CD8-positive, alpha-beta memory T cell (primary cell): ENCODE data around the gene TOP2A. TPM values are rescaled to one million over a fixed set of nuclear protein-coding genes. Genes with fewer than 3 reads are reported as not detected.

Source experiments
- CTCF ChIA-PET: fragments of 350-600 bp; sonication (Branson Sonifier 250); formaldehyde crosslinking; loops from one replicate; lab custom pipeline; 2021; ENCODE audit warnings: antibody characterized with exemption; lab: Charles Lee
- POLR2A ChIA-PET: fragments of 350-600 bp; sonication (Branson Sonifier 250); formaldehyde crosslinking; loops from one replicate; lab custom pipeline; 2021; ENCODE audit warnings: antibody characterized with exemption; lab: Charles Lee
- DNase-seq, 5 donors: peaks; one replicate each; pipeline versions ENCODE4 v3.0.0 to v3.0.0-alpha.2; 2020 to 2022; ENCODE audit warnings: mixed read lengths in 1 of 5
- H3K27ac ChIP-seq: one replicate; pipeline ENCODE4 v1.7.0; 2013; ENCODE audit warnings: low read depth, mild to moderate bottlenecking, low read length, moderate library complexity
- H3K27me3 ChIP-seq: 2 replicates; pipeline ENCODE4 v1.7.0; 2013; ENCODE audit warnings: low read length, mild to moderate bottlenecking; ENCODE audit not compliant: insufficient read depth, poor library complexity, severe bottlenecking
- H3K36me3 ChIP-seq: 2 replicates; pipeline ENCODE4 v1.7.0; 2013; ENCODE audit warnings: mild to moderate bottlenecking, low read length, moderate library complexity; ENCODE audit not compliant: insufficient read depth
- H3K4me1 ChIP-seq: 2 replicates; pipeline ENCODE4 v1.7.0; 2013; ENCODE audit warnings: mild to moderate bottlenecking, low read length, moderate library complexity; ENCODE audit not compliant: insufficient read depth
- H3K4me3 ChIP-seq: 2 replicates; pipeline ENCODE4 v1.7.0; 2013; ENCODE audit warnings: mild to moderate bottlenecking, low read length
- H3K9me3 ChIP-seq: 2 replicates; pipeline ENCODE4 v1.7.0; 2013; ENCODE audit warnings: mild to moderate bottlenecking, low read length
- H3K27ac Mint-ChIP-seq, 8 donors: one replicate each; pipeline ENCODE4 v1.8.0; 2020 to 2021; ENCODE audit warnings: mixed read lengths in 8 of 8, mild to moderate bottlenecking in 6 of 8, inconsistent platforms in 3 of 8, moderate library complexity in 3 of 8
- H3K27me3 Mint-ChIP-seq, 2 donors: one replicate each; pipeline ENCODE4 v1.8.0; 2020 to 2021; ENCODE audit warnings: mixed read lengths in 2 of 2, mild to moderate bottlenecking in 1 of 2, moderate library complexity in 1 of 2
- H3K36me3 Mint-ChIP-seq, 3 donors: one replicate each; pipeline ENCODE4 v1.8.0; 2020 to 2021; ENCODE audit warnings: mixed read lengths in 3 of 3, inconsistent platforms in 1 of 3, mild to moderate bottlenecking in 1 of 3
- H3K4me1 Mint-ChIP-seq, 3 donors: one replicate each; pipeline ENCODE4 v1.8.0; 2020 to 2021; ENCODE audit warnings: mixed read lengths in 3 of 3, inconsistent platforms in 1 of 3, mild to moderate bottlenecking in 1 of 3
- H3K4me3 Mint-ChIP-seq, 7 donors: one replicate each; pipeline ENCODE4 v1.8.0; 2020 to 2021; ENCODE audit warnings: mixed read lengths in 7 of 7, mild to moderate bottlenecking in 6 of 7, moderate library complexity in 4 of 7, inconsistent platforms in 2 of 7
- H3K9me3 Mint-ChIP-seq, 5 donors: one replicate each; pipeline ENCODE4 v1.8.0; 2020 to 2022; ENCODE audit warnings: mixed read lengths in 5 of 5, mild to moderate bottlenecking in 3 of 5, moderate library complexity in 2 of 5, inconsistent platforms in 1 of 5
- polyA plus RNA-seq: library from polyadenylated mRNA; unstranded; fragments of 300-500 nt; fragmentation: Illumina TruSeq; gene quantifications from one replicate; pipeline ENCODE4 v1.2.3, GENCODE V29; 2021
- total RNA-seq, 2 experiments: library from RNA; stranded (reverse); gene quantifications; one replicate each; pipeline ENCODE4 v1.2.3, GENCODE V29; 2021

TOP2A gene, protein sequence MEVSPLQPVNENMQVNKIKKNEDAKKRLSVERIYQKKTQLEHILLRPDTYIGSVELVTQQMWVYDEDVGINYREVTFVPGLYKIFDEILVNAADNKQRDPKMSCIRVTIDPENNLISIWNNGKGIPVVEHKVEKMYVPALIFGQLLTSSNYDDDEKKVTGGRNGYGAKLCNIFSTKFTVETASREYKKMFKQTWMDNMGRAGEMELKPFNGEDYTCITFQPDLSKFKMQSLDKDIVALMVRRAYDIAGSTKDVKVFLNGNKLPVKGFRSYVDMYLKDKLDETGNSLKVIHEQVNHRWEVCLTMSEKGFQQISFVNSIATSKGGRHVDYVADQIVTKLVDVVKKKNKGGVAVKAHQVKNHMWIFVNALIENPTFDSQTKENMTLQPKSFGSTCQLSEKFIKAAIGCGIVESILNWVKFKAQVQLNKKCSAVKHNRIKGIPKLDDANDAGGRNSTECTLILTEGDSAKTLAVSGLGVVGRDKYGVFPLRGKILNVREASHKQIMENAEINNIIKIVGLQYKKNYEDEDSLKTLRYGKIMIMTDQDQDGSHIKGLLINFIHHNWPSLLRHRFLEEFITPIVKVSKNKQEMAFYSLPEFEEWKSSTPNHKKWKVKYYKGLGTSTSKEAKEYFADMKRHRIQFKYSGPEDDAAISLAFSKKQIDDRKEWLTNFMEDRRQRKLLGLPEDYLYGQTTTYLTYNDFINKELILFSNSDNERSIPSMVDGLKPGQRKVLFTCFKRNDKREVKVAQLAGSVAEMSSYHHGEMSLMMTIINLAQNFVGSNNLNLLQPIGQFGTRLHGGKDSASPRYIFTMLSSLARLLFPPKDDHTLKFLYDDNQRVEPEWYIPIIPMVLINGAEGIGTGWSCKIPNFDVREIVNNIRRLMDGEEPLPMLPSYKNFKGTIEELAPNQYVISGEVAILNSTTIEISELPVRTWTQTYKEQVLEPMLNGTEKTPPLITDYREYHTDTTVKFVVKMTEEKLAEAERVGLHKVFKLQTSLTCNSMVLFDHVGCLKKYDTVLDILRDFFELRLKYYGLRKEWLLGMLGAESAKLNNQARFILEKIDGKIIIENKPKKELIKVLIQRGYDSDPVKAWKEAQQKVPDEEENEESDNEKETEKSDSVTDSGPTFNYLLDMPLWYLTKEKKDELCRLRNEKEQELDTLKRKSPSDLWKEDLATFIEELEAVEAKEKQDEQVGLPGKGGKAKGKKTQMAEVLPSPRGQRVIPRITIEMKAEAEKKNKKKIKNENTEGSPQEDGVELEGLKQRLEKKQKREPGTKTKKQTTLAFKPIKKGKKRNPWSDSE (N-terminal part only)
- 100 to 1,000 TPM; 138 to 143 TPM for total RNA-seq
- polyA plus RNA-seq, result 0.86 TPM

DNA sequence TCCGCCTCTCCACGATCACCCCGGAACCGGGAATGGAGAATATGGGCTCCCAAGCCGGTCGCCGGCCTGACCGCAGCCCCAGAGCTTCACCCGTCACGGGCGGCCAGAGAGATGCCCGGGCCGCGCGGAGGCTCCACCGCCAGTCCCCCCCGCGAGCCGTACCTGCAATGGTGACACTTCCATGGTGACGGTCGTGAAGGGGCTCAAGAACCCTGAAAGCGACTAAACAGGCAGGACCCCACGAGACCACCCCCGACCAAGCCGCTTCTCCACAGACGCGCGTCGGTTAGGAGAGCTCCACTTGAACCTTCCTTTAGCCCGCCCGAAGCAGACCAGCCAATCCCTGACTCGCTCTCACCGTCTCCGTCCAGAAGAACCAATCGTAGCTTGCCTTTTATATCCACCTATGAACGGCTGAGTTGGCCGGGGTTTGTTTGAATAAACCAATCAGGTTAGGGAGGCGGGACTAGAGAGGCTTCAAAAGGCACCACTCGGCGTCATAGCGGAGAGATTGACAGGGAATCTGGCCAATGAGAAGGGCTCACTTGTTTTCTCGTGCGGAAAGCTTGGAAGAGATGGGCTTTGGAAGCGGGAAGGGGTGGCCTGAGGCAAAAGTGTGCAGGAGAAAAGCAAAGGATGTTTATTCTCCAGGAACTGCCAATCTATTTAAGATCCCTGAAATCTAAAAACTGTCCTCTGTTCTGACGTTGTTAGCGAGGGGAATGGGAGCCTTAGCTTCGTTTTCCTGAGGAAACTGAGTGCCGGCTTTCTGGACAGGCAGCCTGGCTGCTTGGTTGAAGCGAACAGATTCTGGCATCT lies at the start of gene TOP2A:
Gene TOP2A, minus strand, starts transcription at position 288 of the 819 bp plus-strand sequence. Its CDS starts 105 bp downstream, at position 183.
- CTCF ChIA-PET, result interaction anchor here (0.9 to 4.0 kb wide), 15 partner anchors 9 to 216 kb away, joined by 3 to 20 read pairs (median 4); no protein-coding TSS in a partner anchor
- Mint-ChIP-seq H3K36me3 (peaks cover 0 to 5% (median 0%) of the 10 kb centered on the region in 3 donors), H3K4me1 (peaks cover 17 to 29% (median 23%) of the 10 kb centered on the region in 3 donors), H3K27me3 (peaks cover 4 to 5% of the 10 kb centered on the region in 2 donors), H3K4me3 (peak within 1 kb of the TSS; percentile 86 to 96 (median 94)), H3K9me3 (no peaks in the 10 kb centered on the region), H3K27ac (peak within 1 kb of the TSS; percentile 59 to 93 (median 84))
- POLR2A ChIA-PET, result interaction anchor here (0.6 to 1.3 kb wide), 9 partner anchors 9 to 1276 kb away, joined by 3 to 10 read pairs (median 4); partner anchors contain the start of gene IGFBP4
- no peaks in the 10 kb centered on the region for H3K27me3 ChIP-seq
- H3K9me3 ChIP-seq, result no peaks in the 10 kb centered on the region
- peak within 1 kb of the TSS; percentile 98 for H3K4me3 ChIP-seq
- H3K4me1 ChIP-seq, result peaks cover 10% of the 10 kb centered on the region
- peak; percentile 84 to 98 (median 97) for DNase-seq
- H3K36me3 ChIP-seq, result no peaks in the 10 kb centered on the region
- peak within 1 kb of the TSS; percentile 81 for H3K27ac ChIP-seq

DNA sequence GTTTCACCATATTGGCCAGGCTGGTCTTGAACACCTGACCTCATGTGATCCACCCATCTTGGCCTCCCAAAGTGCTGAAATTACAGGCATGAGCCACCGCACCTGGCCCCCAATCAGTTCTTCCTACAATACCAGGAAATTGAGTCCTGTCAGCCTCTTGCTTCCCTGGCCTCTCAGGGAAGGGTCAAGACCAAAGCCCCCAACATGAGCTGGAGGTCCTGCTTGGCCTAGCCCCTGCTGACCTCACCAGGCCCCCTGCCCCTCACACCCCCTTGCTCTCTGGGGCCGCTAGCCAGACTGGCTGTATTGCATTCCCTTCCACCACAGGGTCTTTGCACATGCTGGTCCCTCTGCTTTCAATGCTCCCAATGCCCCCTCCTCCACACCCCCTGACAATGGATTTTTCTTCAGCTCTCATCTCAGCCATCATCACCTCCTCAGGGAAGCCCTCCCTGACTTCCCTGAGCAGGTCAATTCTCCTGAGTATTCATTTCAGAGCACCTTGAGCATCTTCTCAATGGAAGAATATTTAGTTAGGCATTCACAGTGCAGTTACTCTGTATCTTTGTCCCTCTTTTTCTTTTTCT lies 49.7 kb upstream of the TOP2A start:
- H3K9me3 ChIP-seq, result no peaks in the 10 kb centered on the region
- no peak overlapping the region for H3K4me3 Mint-ChIP-seq
- ChIA-PET CTCF (interaction anchor here (1.4 kb wide), 2 partner anchors 9 to 66 kb away, joined by 4 to 5 read pairs; no protein-coding TSS in a partner anchor), POLR2A (interaction anchor here (0.7 kb wide), 1 partner anchor 55 kb away, joined by 3 read pairs; no protein-coding TSS in a partner anchor)
- H3K4me1 ChIP-seq, result no peaks in the 10 kb centered on the region
- no peaks in the 10 kb centered on the region for H3K36me3 ChIP-seq
- no peaks in the 10 kb centered on the region for H3K4me1 Mint-ChIP-seq
- no peak for DNase-seq
- no peaks in the 10 kb centered on the region for H3K36me3 Mint-ChIP-seq
- H3K27ac Mint-ChIP-seq, result no peak overlapping the region
- H3K27ac ChIP-seq, result no peak overlapping the region
- no peaks in the 10 kb centered on the region for H3K27me3 ChIP-seq
- H3K27me3 Mint-ChIP-seq, result peaks cover 0 to 4% of the 10 kb centered on the region in 2 donors
- no peaks in the 10 kb centered on the region for H3K9me3 Mint-ChIP-seq
- no peak overlapping the region for H3K4me3 ChIP-seq

DNA sequence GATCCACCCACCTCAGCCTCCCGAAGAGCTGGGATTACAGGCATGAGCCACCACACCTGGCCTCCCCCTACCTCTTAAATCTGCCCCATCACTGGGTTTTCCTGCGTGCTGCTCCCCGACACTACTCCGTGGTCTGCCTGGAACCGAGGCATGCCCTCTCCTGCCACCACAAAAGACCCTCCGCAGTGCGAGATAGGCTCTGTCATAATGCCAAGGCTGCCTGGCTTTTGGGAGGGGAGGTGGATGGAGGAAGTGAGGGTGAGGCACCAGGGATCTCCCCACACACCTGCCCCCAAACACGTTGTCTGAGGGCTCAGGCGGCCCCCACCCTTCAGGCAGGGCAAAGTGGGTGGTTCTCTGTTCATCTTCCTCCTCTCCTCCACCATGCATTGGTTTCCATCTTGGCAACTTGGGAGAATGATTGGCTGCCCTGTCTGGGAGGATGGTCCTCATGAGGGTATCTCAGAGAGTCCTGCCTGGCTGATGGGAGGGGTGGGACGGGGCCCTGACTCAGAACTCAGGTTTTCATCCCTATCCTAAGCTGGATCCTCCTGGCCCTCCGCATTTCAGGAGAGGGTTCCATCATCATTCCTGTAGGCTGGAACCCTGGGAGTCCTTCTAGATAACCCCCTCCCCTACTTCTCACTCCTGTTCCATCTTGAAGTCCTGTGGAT lies 48.7 kb upstream of the TOP2A start:
- no peaks in the 10 kb centered on the region for H3K4me1 ChIP-seq
- H3K4me3 ChIP-seq, result no peak overlapping the region
- no peak for DNase-seq
- no peaks in the 10 kb centered on the region for H3K9me3 Mint-ChIP-seq
- POLR2A ChIA-PET, result no interaction called here
- no peak overlapping the region for H3K4me3 Mint-ChIP-seq
- H3K36me3 Mint-ChIP-seq, result no peaks in the 10 kb centered on the region
- H3K27ac Mint-ChIP-seq, result no peak overlapping the region
- H3K36me3 ChIP-seq, result no peaks in the 10 kb centered on the region
- no peak overlapping the region for H3K27ac ChIP-seq
- no peaks in the 10 kb centered on the region for H3K4me1 Mint-ChIP-seq
- CTCF ChIA-PET, result interaction anchor here (1.4 kb wide), 1 partner anchor 67 kb away, joined by 4 read pairs; no protein-coding TSS in a partner anchor
- no peaks in the 10 kb centered on the region for H3K9me3 ChIP-seq
- peaks cover 0 to 4% of the 10 kb centered on the region in 2 donors for H3K27me3 Mint-ChIP-seq
- H3K27me3 ChIP-seq, result no peaks in the 10 kb centered on the region

DNA sequence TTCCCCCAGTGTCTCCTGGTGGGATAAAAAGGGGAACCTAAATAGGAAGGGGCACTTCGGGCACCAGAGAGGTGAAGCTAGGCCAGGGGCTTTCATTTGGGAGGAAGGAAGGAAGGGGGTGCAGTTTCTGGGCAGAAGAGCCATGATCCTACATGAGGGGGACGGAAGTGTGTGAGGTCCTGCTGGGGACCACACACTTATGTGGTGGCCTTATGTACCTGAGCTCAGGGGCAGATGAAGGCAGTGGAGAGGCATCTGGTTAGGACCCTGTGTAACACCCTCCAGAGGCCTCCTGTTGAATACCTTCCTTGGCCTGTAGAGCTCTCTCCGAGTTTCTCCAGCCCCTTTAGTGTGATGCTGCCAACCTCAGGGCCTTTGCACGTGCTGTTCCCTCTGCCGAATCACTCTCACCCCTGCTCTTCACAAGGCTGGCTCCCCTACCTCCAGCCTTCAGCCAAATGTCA lies 46.7 kb upstream of the TOP2A start:
- H3K27me3 Mint-ChIP-seq, result peaks cover 0 to 4% of the 10 kb centered on the region in 2 donors
- no peaks in the 10 kb centered on the region for H3K4me1 ChIP-seq
- H3K4me3 ChIP-seq, result no peak overlapping the region
- H3K36me3 ChIP-seq, result no peaks in the 10 kb centered on the region
- no peak overlapping the region for H3K4me3 Mint-ChIP-seq
- POLR2A ChIA-PET, result no interaction called here
- DNase-seq, result no peak
- H3K4me1 Mint-ChIP-seq, result no peaks in the 10 kb centered on the region
- H3K27me3 ChIP-seq, result no peaks in the 10 kb centered on the region
- peak overlapping the region in 2 of 8 donors; percentile 28 to 35 for H3K27ac Mint-ChIP-seq
- no peak overlapping the region for H3K27ac ChIP-seq
- CTCF ChIA-PET, result no interaction called here
- H3K36me3 Mint-ChIP-seq, result no peaks in the 10 kb centered on the region
- no peaks in the 10 kb centered on the region for H3K9me3 ChIP-seq
- H3K9me3 Mint-ChIP-seq, result no peaks in the 10 kb centered on the region

DNA sequence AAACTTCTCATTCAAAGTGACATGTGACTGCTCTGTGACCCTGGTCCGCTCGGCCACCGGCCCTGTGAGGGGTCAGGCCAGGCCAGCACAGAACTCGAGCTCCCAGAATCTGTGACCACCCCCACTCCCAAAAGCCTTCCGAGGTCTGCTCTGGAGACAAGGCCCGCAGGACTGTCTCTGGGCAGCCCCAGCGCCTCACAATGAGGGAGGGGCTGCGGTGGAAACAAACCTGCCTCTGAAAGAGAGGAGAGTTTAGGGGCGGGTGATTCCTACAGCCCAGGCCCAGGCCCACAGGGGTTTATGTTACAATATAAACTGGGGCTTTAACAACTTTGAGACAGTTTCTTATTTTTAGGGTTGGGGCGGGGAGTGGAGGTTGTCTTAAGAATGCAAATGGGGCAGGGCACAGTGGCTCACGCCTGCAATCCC lies 45.4 kb upstream of the TOP2A start:
- Mint-ChIP-seq H3K4me3 (no peak overlapping the region), H3K27ac (no peak overlapping the region), H3K4me1 (peaks cover 0 to 2% (median 0%) of the 10 kb centered on the region in 3 donors), H3K27me3 (peaks cover 0 to 3% of the 10 kb centered on the region in 2 donors), H3K9me3 (no peaks in the 10 kb centered on the region), H3K36me3 (no peaks in the 10 kb centered on the region)
- Histone ChIP-seq H3K27ac (no peak overlapping the region), H3K4me3 (no peak overlapping the region), H3K4me1 (no peaks in the 10 kb centered on the region), H3K27me3 (no peaks in the 10 kb centered on the region), H3K9me3 (no peaks in the 10 kb centered on the region), H3K36me3 (no peaks in the 10 kb centered on the region)
- CTCF ChIA-PET, result interaction anchor here (0.7 to 1.8 kb wide), 3 partner anchors 11 to 52 kb away, joined by 3 to 5 read pairs (median 3); no protein-coding TSS in a partner anchor
- POLR2A ChIA-PET, result interaction anchor here (0.7 kb wide), 1 partner anchor 86 kb away, joined by 15 read pairs; no protein-coding TSS in a partner anchor
- no peak for DNase-seq

DNA sequence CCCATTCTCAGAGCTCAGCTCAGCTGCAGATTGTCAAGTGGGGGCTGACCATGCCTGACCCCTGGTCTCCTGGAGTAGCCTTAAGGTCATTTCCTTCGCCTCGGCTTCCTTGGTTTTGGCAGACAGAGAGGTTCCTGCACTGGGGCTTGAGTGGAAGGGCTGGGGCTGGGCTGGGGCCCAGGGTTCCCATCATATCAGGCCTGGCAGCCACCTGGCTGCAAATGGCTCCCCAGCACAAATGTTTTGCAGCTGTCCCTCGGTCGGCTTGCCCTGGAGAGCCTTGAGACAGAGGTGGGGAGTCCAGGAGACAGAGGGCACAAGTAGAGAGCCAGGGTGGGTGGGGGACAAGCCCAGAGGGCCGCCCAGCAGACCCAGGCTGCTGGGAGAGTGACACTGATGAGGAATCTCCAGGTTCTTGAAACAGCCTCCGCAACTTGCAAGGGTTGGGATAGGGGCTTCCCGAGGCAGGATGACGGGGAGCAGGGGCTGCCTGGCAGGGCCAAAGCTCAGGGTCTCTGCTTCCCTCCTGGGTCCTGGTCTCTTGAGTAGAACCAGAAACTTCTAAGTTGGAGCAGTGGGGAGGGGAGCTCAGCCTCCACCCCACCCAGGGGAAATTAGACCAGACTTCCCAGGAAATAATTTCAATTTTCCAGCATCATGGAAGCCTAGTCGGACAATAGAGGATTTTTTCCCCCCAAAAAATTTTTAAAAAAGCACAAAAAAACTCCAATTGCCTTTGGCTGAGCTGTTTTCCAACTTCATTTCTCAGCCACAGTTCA lies 44.8 kb upstream of the TOP2A start:
- Histone ChIP-seq H3K4me3 (no peak overlapping the region), H3K9me3 (no peaks in the 10 kb centered on the region), H3K4me1 (no peaks in the 10 kb centered on the region), H3K36me3 (no peaks in the 10 kb centered on the region), H3K27ac (no peak overlapping the region), H3K27me3 (no peaks in the 10 kb centered on the region)
- Mint-ChIP-seq H3K27ac (peak overlapping the region in 1 of 8 donors; percentile 68), H3K36me3 (no peaks in the 10 kb centered on the region), H3K9me3 (no peaks in the 10 kb centered on the region), H3K27me3 (peaks cover 0 to 3% of the 10 kb centered on the region in 2 donors), H3K4me3 (no peak overlapping the region), H3K4me1 (peaks cover 0 to 2% (median 0%) of the 10 kb centered on the region in 3 donors)
- DNase-seq, result no peak
- ChIA-PET CTCF (interaction anchor here (0.8 to 1.8 kb wide), 2 partner anchors 11 to 14 kb away, joined by 3 to 5 read pairs; no protein-coding TSS in a partner anchor), POLR2A (no interaction called here)
